ENCODE data around the gene GMEB2.

DNA sequence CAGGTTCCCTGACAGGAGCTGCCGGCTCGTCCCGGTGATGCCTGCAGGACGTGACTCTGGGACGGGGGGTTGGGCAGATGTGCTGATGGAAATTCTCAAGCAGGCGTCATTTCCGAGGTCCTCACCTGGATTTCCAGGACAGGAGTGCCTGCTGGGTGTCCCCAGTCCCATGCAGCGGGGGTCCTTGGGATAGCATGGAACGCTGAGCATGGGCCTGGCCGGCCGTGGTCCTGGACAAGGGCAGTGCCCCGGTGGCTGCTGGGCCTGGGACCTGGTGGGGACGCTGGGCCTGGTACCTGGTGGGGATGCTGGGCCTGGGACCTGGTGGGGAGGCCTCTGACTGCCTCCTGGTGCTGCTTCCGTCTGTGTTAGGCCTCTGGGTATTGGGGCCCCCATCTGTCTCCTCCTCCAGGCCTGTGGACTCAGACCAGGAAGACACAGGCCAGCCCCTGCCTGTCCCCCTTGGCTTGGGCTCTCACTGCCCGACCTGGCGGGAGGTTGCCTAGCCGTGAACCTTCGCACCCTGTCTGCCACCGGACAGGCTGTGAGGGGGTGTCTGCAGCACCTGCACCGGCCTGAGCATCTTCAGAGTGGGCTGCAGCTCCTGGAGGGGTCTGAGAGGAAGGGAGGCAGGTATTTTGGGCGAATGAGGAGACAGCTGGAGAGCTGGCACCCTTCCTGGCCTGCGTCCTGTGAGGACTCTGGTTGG is 37.4 kb upstream of the GMEB2 start:
- TF ChIP-seq, protein P1, sequence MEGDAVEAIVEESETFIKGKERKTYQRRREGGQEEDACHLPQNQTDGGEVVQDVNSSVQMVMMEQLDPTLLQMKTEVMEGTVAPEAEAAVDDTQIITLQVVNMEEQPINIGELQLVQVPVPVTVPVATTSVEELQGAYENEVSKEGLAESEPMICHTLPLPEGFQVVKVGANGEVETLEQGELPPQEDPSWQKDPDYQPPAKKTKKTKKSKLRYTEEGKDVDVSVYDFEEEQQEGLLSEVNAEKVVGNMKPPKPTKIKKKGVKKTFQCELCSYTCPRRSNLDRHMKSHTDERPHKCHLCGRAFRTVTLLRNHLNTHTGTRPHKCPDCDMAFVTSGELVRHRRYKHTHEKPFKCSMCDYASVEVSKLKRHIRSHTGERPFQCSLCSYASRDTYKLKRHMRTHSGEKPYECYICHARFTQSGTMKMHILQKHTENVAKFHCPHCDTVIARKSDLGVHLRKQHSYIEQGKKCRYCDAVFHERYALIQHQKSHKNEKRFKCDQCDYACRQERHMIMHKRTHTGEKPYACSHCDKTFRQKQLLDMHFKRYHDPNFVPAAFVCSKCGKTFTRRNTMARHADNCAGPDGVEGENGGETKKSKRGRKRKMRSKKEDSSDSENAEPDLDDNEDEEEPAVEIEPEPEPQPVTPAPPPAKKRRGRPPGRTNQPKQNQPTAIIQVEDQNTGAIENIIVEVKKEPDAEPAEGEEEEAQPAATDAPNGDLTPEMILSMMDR (IDR thresholded peaks at IDR 0.05) = no peak
- no peak for TF ChIP-seq ZFX (IDR thresholded peaks at IDR 0.05; ENCODE audit: borderline replicate concordance)

All from 22Rv1 (cell line).